ENCODE data around the gene RICTOR.
"Not testable (repeated sequence)": the region's sequence is repeated elsewhere in the genome, so short reads cannot be mapped to it uniquely, and the experiment has no call there.

The RICTOR gene

DNA sequence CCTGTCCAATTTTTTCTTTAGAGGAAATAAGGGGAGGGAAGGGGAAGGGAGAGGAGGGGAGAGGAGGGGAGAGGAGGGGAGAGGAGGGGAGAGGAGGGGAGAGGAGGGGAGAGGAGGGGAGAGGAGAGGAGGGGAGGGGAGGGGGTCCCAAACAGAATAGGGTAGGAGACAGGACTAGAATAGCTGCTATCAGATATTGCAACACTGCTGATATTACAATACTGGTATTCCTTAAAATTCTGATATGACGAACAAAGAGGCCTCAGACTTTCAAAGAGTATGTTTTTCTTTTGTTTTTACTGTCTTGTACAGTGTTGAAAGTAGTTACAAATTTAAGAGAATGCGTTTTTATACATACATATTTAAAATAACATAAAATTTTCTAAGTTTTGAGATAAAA lies 67.5 kb downstream of the RICTOR start:
- DNase-seq (ENCODE audit: low read depth), result no peak

- no peak for DNase-seq (ENCODE audit: low read depth)
Observed at GRCh38 chr5:39005566-39006232, 68.5 kb downstream of the RICTOR start.

DNA sequence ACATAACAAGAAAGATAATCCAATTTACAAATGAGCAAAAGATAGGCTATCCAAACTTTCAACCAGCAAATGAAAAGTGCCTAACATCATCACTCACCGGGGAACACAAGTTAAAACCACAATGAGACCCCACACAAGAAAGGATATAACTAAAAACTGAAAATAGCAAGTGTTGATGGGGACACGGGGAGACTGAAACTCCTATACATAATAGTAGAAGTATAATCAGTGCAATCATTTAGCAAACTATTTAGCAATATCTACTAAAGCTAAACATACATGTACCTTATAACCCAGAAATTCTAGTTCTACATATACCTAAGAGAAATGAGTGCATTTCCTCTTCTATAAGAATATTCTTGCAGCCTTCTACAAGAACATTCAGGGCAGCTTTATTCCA lies 72.5 kb downstream of the RICTOR start:
- DNase-seq (ENCODE audit: low read depth), result no peak

- DNase-seq (ENCODE audit: low read depth), result no peak
Observed at GRCh38 chr5:38999037-38999436, 75.2 kb downstream of the RICTOR start.

GRCh38 chr5:38997591-38997990 lies 76.6 kb downstream of the RICTOR start:
- DNase-seq (ENCODE audit: low read depth), result no peak

DNA sequence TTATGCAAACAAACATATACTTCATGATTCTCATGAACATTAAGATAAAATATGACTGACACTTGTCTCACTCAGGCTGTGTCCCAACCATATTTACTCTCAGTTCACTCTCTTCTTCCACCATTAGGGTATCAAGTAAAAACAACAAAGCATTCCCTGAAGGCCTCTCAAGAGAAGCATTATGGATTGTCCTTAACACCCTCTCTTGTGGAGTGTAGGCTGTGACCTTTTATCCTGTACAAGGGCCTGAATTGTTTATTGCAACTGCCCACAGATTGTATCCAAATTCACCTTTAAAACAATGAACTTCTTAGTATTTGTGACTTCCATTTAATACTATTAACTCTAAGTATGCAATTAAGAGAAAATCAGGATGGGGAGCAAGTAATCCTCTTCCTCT lies 78.1 kb downstream of the RICTOR start:
- DNase-seq (ENCODE audit: low read depth), result no peak

DNA sequence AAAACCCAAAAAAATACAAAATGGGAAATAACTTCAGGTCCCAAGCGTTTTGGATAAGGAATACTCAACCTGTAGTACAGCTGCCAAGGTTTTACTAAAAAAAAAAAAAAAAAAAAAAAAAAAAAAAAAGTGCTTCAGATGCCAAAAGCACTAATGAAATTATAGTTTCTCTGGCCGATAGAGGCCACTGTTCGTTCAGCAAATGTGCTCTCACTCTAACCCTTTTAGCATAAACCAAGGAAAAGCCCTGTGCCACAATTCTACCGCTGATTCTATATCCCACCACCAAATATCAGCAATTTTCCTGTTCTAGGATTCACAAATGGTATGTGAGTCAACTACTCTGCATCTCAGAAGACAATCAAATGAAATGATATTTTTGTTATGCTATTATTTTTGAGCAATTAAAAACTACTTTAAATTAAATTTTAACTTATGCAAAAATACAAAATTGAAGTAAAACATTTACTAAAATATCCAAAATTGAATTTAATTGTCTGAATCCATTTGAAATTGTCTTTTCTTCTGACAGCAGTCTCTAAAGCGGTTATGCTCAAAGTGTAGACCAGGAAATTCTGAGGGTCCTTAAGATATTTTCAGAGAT lies 79.8 kb downstream of the RICTOR start:
- DNase-seq (ENCODE audit: low read depth), result peak; percentile 2

DNA sequence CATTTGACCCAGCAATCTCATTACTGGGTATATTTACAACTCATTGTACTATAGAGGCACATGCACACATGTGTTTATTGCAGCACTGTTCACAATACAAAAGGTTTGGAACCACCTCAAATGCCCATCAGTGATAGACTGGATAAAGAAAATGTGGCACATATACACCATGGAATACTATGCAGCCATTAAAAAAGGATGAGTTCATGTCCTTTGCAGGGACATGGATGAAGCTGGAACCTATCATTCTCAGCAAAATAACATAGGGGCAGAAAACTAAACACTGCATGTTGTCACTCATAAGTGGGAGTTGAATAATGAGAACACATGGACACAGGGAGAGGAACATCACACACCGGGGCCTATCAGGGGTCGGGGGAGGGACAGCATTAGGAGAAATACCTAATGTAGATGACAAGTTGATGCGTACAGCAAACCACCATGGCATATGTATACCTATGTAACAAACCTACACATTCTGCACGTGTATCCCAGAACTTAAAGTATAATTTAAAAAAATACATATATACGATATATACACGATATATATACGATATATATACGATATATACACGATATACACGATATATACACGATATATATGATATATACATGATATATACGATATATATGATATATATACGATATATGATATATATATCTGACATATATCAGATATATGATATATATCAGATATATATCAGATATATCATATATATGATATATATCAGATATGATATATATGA lies 84.1 kb downstream of the RICTOR start:
- not testable (repeated sequence) for DNase-seq (ENCODE audit: low read depth)

DNA sequence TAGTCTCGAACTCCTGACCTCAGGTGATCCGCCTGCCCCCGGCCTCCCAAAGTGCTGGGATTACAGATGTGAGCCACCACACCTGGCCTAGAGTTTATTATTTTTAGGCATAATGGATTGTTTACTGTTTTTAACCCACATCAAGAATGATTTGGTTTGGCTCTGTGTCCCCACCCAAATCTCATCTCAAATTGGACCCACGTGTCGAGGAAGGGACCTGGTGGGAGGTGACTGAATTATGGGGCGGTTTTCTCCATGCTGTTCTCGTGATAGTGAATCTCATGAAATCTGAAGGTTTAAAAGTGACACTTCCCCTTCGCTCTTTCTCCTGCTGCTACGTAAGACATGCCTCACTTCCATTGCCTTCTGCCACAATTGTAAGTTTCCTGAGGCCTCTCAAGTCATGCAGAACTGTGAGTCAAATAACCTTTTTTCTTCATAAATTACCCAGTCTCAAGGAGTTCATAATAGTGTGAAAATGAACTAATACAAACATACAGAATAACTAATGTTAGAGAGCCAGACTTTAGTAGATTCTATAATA lies 88.2 kb downstream of the RICTOR start:
- DNase-seq (ENCODE audit: low read depth), result no peak

DNA sequence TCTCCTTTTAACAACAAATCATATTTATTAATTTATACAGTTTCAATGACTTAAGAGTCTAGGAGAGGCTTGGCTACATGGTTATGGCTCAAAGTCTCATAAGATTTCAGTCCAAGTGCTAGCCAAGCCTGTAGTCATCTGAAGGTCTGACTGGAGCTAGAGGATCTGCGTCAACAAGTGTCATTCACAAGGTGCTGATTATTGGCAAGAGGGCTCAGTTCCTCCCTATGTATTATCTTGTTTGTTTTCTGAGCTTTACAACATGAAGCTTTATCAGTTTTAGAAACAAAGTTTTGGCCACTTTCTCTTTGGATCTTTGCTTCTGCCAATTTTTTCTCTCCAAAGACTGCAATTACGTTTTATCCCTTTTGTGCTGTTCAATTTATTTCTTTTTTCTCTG lies 94.7 kb downstream of the RICTOR start:
- DNase-seq (ENCODE audit: low read depth), result no peak

GRCh38 chr5:38978036-38978435 lies 96.2 kb downstream of the RICTOR start:
- no peak for DNase-seq (ENCODE audit: low read depth)

DNA sequence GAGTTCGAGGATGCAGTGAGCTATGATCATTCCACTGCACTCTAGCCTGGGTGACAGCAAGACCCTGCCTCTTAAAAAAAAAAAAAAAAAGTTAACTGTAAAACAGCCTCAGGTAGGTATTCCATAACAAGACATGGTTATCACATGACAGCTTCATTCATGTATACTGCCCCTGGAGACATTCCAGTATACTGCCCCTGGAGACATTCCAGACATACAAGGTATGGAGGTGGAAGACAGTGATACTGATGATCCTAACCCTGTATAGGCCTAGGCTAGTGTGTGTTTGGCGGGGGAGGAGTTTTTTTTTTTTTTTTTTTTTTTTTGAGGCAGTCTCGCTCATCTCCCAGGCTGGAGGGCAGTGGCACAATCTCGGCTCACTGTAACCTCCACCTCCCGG lies 105.5 kb downstream of the RICTOR start:
- no peak for DNase-seq (ENCODE audit: low read depth)

- no peak for DNase-seq (ENCODE audit: low read depth)
Observed at GRCh38 chr5:38961691-38962090, 112.5 kb downstream of the RICTOR start.

DNA sequence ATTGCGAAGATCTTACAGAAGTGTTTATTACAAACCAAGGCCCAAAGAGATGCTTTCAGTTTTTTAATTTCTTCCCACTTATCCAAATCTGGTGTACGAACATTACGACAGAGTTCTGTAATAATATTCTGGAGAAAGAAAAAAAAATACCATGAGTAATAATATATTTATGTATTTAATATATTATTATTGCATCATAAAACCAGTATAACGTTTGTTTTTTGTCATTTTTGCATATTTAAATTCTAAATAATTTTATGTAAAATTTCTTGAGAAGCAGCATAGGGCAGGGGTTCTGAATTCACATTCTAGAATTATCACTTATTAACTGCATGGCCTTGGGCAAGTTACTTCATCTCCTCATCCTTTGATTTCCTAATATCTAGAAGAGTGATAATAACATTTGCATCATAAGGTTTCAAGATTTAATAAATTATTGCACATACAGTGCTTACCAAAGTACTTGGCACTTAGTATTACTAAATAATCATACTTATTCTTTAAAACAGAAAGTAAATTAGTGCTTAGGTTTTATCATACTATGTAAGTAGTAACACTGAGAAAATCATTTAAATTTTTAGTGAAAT lies 120.7 kb downstream of the RICTOR start:
- DNase-seq (ENCODE audit: low read depth), result no peak

- DNase-seq (ENCODE audit: low read depth), result no peak
Observed at GRCh38 chr5:38948501-38948900, 125.7 kb downstream of the RICTOR start.

GRCh38 chr5:38944282-38944681 lies 129.9 kb downstream of the RICTOR start:
- DNase-seq (ENCODE audit: low read depth), result no peak

DNA sequence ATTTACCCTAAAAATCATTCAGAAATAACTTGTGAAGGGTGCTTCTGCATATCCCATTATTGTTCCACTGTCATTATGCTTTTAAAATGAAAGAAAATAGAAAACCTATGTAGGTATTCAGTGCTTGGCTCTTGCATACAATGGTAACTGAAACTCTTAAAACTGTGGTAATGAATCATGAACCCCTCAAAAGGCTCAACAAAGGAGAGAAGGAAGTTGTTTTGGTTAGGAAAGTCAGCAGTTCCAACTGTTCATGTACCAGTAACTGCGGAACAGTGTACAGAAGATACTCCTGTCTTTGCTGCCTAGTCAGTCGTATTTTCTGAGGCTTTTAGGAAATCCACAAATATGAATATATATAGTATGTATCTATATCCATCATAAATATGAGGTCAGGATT lies 132.3 kb downstream of the RICTOR start:
- DNase-seq (ENCODE audit: low read depth), result no peak

GRCh38 chr5:38940230-38940858 lies 133.9 kb downstream of the RICTOR start:
- DNase-seq (ENCODE audit: low read depth), result no peak

DNA sequence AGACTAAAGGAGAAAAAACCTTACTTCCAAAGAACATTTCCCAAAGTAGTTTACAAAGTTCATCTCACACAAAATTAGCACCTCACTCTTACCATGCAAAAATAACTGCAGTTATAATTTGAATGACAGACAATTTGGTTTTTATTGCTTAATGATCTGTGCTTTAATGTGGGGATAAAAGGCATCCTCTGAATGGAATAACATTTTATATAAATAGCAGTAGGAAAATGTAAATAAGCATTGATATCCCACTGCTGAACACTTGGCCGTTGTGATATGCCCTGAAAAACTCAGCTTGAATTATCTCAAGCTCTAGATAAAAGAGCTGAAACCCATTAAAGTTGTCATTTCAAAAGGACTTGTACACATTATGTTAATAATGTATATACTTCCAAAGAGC lies 135.2 kb downstream of the RICTOR start:
- no peak for DNase-seq (ENCODE audit: low read depth)

GRCh38 chr5:38938424-38938823 lies 135.8 kb downstream of the RICTOR start:
- DNase-seq (ENCODE audit: low read depth), result no peak

DNA sequence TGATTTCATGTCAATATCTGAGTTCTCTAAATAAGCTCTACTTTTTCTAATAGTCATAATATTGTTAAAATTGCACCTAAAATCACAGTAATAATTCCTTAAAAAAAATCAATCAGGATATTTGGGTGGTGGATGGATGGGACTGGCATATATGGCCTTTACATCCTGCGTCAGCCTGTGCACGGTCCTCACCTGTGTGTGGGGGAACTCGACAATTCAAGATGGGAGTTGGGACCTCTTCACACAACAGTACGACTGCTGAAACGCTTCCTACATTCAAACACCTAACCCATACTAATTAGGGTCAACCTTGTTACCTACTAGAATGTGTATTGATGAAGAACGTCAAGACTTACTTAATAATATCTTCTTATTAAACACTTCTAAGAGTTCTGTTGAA lies 137.9 kb downstream of the RICTOR start:
- DNase-seq (ENCODE audit: low read depth), result no peak

GRCh38 chr5:38935437-38935836 lies 138.8 kb downstream of the RICTOR start:
- no peak for DNase-seq (ENCODE audit: low read depth)
